HepG2 (cell line): ENCODE data around the gene CLDN20. TPM values are rescaled to one million over a fixed set of nuclear protein-coding genes. Genes with fewer than 3 reads are reported as not detected.
A peak's percentile ranks its signal among the peaks of the same experiment; 100 is the strongest.

Experiments
- ATAC-seq: fragments of 200-7000 bp; cut with Tn5 transposase; 3 replicates; pipeline ENCODE4 v1.9.1; 2020; ENCODE audit warnings: mild to moderate bottlenecking, moderate library complexity
- BruUV-seq: library from RNA; stranded (reverse); fragments of 400-500 nt; replicated peaks from 2 replicates; lab custom pipeline; 2021; lab: Mats Ljungman, UMichigan
- CTCF ChIA-PET: fragments of 300-600 bp; formaldehyde crosslinking; extraction: SDS; loops from one replicate; lab custom pipeline; 2021; ENCODE audit warnings: low total read pairs, inconsistent platforms, low intra/inter-chr PET ratio; lab: Yijun Ruan, JAX
- POLR2A ChIA-PET: fragments of 350-600 bp; sonication (Branson Sonifier 250); formaldehyde crosslinking; loops from one replicate; lab custom pipeline; 2020; ENCODE audit warnings: antibody characterized with exemption, inconsistent platforms; lab: Yijun Ruan, JAX
- DNase-seq: peaks from one replicate; pipeline ENCODE4 v3.0.0-alpha.2; 2015; ENCODE audit warnings: low spot score
- FAIRE-seq: peaks from 3 replicates; lab custom pipeline; 2011; peaks lifted over from hg19 to GRCh38; lab: Jason Lieb, UNC
- H2AFZ ChIP-seq: one replicate; pipeline ENCODE4 v1.6.1; 2011; ENCODE audit warnings: low read length, inconsistent platforms
- H3K27ac ChIP-seq: fragments of 300-600 bp; 3 replicates; pipeline ENCODE4 v1.8.0; 2011; ENCODE audit warnings: mixed run types, mild to moderate bottlenecking, mixed read lengths, low read length, inconsistent platforms; ENCODE audit not compliant: insufficient read depth; ENCODE audit errors: extremely low read length
- H3K27me3 ChIP-seq, 2 experiments: fragments of 200-600 bp in 1 of 2; 2 replicates in 1 of 2; 3 replicates in 1 of 2; pipeline versions ENCODE4 v1.6.0 to v1.8.0; 2011; ENCODE audit warnings: low read length in 2 of 2, mild to moderate bottlenecking in 2 of 2, moderate library complexity in 2 of 2, inconsistent platforms in 1 of 2; ENCODE audit not compliant: insufficient read depth in 2 of 2, control insufficient read depth in 1 of 2
- H3K36me3 ChIP-seq, 2 experiments: fragments of 200-600 bp in 1 of 2; replicated peaks in 1 of 2; 2 replicates in 1 of 2; 3 replicates in 1 of 2; pipeline versions ENCODE4 v1.5.1 to v1.8.0; 2011; ENCODE audit warnings: low read length in 2 of 2, inconsistent platforms in 1 of 2; ENCODE audit not compliant: insufficient read depth in 2 of 2, control insufficient read depth in 1 of 2
- H3K4me1 ChIP-seq: 2 replicates; pipeline ENCODE4 v1.5.1; 2012; ENCODE audit warnings: low read length, inconsistent platforms; ENCODE audit not compliant: insufficient read depth
- H3K4me2 ChIP-seq: 2 replicates; pipeline ENCODE4 v1.6.0; 2011; ENCODE audit warnings: low read depth, low read length, inconsistent platforms
- H3K4me3 ChIP-seq, 3 experiments: fragments of 200-600 bp in 1 of 3; sonication (generic), shearing (Covaris generic) in 1 of 3; replicated peaks in 1 of 3; 2 replicates each; pipeline ENCODE4 v1.5.1; 2011 to 2016; ENCODE audit warnings: low read length in 3 of 3, inconsistent platforms in 2 of 3, low read depth in 2 of 3, mild to moderate bottlenecking in 2 of 3, control low read depth in 1 of 3, mixed read lengths in 1 of 3; ENCODE audit not compliant: insufficient read depth in 1 of 3
- H3K79me2 ChIP-seq: one replicate; pipeline ENCODE4 v1.6.1; 2011; ENCODE audit warnings: low read length, inconsistent platforms; ENCODE audit not compliant: insufficient read depth
- H3K9ac ChIP-seq: 2 replicates; pipeline ENCODE4 v1.6.0; 2011; ENCODE audit warnings: mild to moderate bottlenecking, low read depth, low read length, inconsistent platforms; ENCODE audit not compliant: insufficient read depth
- H3K9me3 ChIP-seq: 2 replicates; pipeline ENCODE4 v1.5.1; 2012; ENCODE audit warnings: mild to moderate bottlenecking, low read length
- H4K20me1 ChIP-seq: 2 replicates; pipeline ENCODE4 v1.6.0; 2011; ENCODE audit warnings: inconsistent platforms, mild to moderate bottlenecking, low read length, moderate library complexity; ENCODE audit not compliant: insufficient read depth
- JUND ChIP-seq: sonication (generic); formaldehyde crosslinking; IDR thresholded peaks from 2 replicates; pipeline ENCODE4 v1.8.0; 2022; ENCODE audit warnings: mild to moderate bottlenecking, missing genetic modification reagents
- KDM5B ChIP-seq: sonication (generic); formaldehyde crosslinking; IDR thresholded peaks from 2 replicates; pipeline ENCODE4 v1.4.0; 2020; ENCODE audit warnings: missing genetic modification reagents, mild to moderate bottlenecking, borderline replicate concordance
- SIN3B ChIP-seq: fragments of 150-350 bp; IDR thresholded peaks from 2 replicates; pipeline ENCODE4 v1.6.1; 2014; ENCODE audit warnings: low read length
- ZC3H4 ChIP-seq: sonication (generic); formaldehyde crosslinking; IDR thresholded peaks from 2 replicates; pipeline ENCODE4 v1.4.0; 2020; ENCODE audit warnings: missing genetic modification reagents, borderline replicate concordance
- ZNF142 ChIP-seq: sonication (generic); formaldehyde crosslinking; IDR thresholded peaks from 2 replicates; pipeline ENCODE4 v1.4.0; 2020; ENCODE audit warnings: missing genetic modification reagents
- ZNF282 ChIP-seq: fragments of 450-650 bp; IDR thresholded peaks from 2 replicates; pipeline ENCODE4 v1.6.1; 2018; ENCODE audit not compliant: partially characterized antibody
- ZNF549 ChIP-seq: sonication (generic); formaldehyde crosslinking; IDR thresholded peaks from 2 replicates; pipeline ENCODE4 v1.5.0; 2020; ENCODE audit warnings: missing genetic modification reagents
- ZNF629 ChIP-seq: sonication (generic); formaldehyde crosslinking; conservative IDR thresholded peaks from 2 replicates; pipeline ENCODE4 v1.5.0; 2020; ENCODE audit warnings: missing genetic modification reagents
- ZNF761 ChIP-seq: sonication (generic); formaldehyde crosslinking; conservative IDR thresholded peaks from 2 replicates; pipeline ENCODE4 v1.4.0; 2020; ENCODE audit warnings: mild to moderate bottlenecking, missing genetic modification reagents
- ZNF780A ChIP-seq: sonication (generic); formaldehyde crosslinking; IDR thresholded peaks from 2 replicates; pipeline ENCODE4 v1.8.0; 2022; ENCODE audit warnings: mild to moderate bottlenecking, missing genetic modification reagents, moderate library complexity
- WGBS: methylation state at CpG from one replicate; pipeline ENCODE4 v1.1.6; 2017; ENCODE audit warnings: low lambda C conversion rate; 5-methylcytosine and 5-hydroxymethylcytosine counted together
- in situ Hi-C: cut with HindIII; loops from 2 replicates; pipeline ENCODE4 v1.10.0; 2017; ENCODE audit warnings: low pct_unique_long_range_greater_than_20kb; ENCODE audit not compliant: extremely low pct_ligation_motif_present
- intact Hi-C: fragments of 100-400 bp; cut with micrococcal nuclease; formaldehyde crosslinking; loops from one replicate; pipeline ENCODE4 v1.10.0; 2022; ENCODE audit not compliant: unreplicated experiment
- polyA plus RNA-seq, 8 experiments: library from polyadenylated mRNA; depleted of rRNA in 3 of 8; stranded (reverse) in 7 of 8; unstranded in 1 of 8; fragments of >200 nt; fragmentation: Illumina TruSeq in 4 of 8; extraction: Trizol in 4 of 8; gene quantifications; 2 replicates each; pipeline versions ENCODE4 v1.2.1 to v1.2.3, GENCODE V29; 2011 to 2016; ENCODE audit warnings: low read depth in 4 of 8, missing spikeins in 1 of 8, mixed read lengths in 1 of 8; ENCODE audit not compliant: insufficient read depth in 1 of 8
- total RNA-seq, 5 experiments: library from RNA; depleted of rRNA; stranded (reverse); fragments of >200 nt; fragmentation: Illumina TruSeq; extraction: Trizol; gene quantifications; 2 replicates each; pipeline ENCODE4 v1.2.3, GENCODE V29; 2016; ENCODE audit warnings: low read depth in 1 of 5
- TF ChIP-seq, protein P1 (sequence below): sonication (generic); formaldehyde crosslinking; IDR thresholded peaks from 2 replicates; pipeline ENCODE4 v1.4.0; 2020; ENCODE audit warnings: missing genetic modification reagents, borderline replicate concordance

The CLDN20 gene
- total and polyA plus RNA-seq, 2 of the 13 experiments (the other 11 are each of a cell fraction or from before 2014, with no cell fraction given), result not detected

DNA sequence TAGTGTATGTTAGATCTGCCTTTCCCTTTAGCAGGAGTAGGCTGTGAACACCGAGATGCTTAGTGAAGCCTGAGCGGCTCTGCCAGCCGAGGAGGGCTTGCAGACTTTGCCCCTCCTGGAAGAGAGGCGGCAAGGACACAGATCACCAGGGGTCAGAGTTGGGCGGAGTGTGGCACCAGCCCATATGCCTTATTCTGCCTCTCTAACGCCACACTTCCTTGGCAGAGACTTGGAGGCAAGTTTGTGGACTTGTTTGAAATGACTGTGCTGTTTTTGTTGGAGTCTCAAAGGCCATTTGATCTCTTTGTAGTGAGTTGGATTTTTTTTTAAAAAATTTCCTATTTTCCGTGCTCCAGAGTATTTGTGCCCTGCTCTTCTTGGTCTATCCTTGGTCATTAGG, 44.5 kb upstream of the CLDN20 start:
- no peak overlapping the region for H3K27ac ChIP-seq
- no peaks in the 10 kb centered on the region for H4K20me1 ChIP-seq
- no TSS peak for BruUV-seq
- no peaks in the 10 kb centered on the region for H3K27me3 ChIP-seq
- no peak overlapping the region for H2AFZ ChIP-seq
- no peak overlapping the region for H3K4me3 ChIP-seq
- no peak overlapping the region for H3K9ac ChIP-seq
- ChIA-PET CTCF (no interaction called here), POLR2A (no interaction called here)
- H3K79me2 ChIP-seq, result no peaks in the 10 kb centered on the region
- FAIRE-seq, result no peak
- TF ChIP-seq ZNF761, result no peak
- no peak for TF ChIP-seq SIN3B
- TF ChIP-seq KDM5B, result no peak
- TF ChIP-seq ZNF549 (CRISPR knock-in tag), result no peak
- no peak for TF ChIP-seq JUND (CRISPR knock-in tag)
- no peak for TF ChIP-seq ZNF142
- TF ChIP-seq, protein P1, sequence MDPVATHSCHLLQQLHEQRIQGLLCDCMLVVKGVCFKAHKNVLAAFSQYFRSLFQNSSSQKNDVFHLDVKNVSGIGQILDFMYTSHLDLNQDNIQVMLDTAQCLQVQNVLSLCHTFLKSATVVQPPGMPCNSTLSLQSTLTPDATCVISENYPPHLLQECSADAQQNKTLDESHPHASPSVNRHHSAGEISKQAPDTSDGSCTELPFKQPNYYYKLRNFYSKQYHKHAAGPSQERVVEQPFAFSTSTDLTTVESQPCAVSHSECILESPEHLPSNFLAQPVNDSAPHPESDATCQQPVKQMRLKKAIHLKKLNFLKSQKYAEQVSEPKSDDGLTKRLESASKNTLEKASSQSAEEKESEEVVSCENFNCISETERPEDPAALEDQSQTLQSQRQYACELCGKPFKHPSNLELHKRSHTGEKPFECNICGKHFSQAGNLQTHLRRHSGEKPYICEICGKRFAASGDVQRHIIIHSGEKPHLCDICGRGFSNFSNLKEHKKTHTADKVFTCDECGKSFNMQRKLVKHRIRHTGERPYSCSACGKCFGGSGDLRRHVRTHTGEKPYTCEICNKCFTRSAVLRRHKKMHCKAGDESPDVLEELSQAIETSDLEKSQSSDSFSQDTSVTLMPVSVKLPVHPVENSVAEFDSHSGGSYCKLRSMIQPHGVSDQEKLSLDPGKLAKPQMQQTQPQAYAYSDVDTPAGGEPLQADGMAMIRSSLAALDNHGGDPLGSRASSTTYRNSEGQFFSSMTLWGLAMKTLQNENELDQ (CRISPR knock-in tag), result no peak
- TF ChIP-seq ZNF629 (CRISPR knock-in tag), result no peak
- TF ChIP-seq ZC3H4 (CRISPR knock-in tag), result no peak
- no peak for TF ChIP-seq ZNF282
- TF ChIP-seq ZNF780A (CRISPR knock-in tag), result no peak
- no peaks in the 10 kb centered on the region for H3K36me3 ChIP-seq
- peak; percentile 47; the same call in 2 of the 3 replicates for ATAC-seq
- no peak for DNase-seq
- H3K4me2 ChIP-seq, result no peak overlapping the region
- in situ Hi-C loops, result no loop called here
- intact Hi-C loops, result no loop called here
- 46% methylated on average over 7 of the region's 7 CpGs for WGBS
- H3K9me3 ChIP-seq, result no peaks in the 10 kb centered on the region
- H3K4me1 ChIP-seq, result peaks cover 14% of the 10 kb centered on the region
